ENCODE measurements around the gene ZNF576.

- TF ChIP-seq CTCF (IDR thresholded peaks at IDR 0.05) (no peak), ZFX (IDR thresholded peaks at IDR 0.05; ENCODE audit: borderline replicate concordance) (no peak)
Observed at GRCh38 chr19:43626838-43627237, 30.4 kb downstream of the ZNF576 start.

Data from 22Rv1 (cell line).